Activated CD4-positive, alpha-beta T cell treated with anti-CD3 and anti-CD28 coated beads for 24 hours (primary cell): ENCODE results near the gene LTBP1.
A peak's percentile ranks its signal among the peaks of the same experiment; 100 is the strongest.
"Not testable (repeated sequence)": the region's sequence is repeated elsewhere in the genome, so short reads cannot be mapped to it uniquely, and the experiment has no call there.

Experiments used
- DNase-seq, 2 donors: peaks; one replicate each; pipeline ENCODE4 v3.0.0-alpha.2; 2020; ENCODE audit warnings: low read depth in 2 of 2

The LTBP1 gene

GRCh38 chr2:33430077-33430476 lies 483.3 kb downstream of the LTBP1 start:
- no peak for DNase-seq

DNA sequence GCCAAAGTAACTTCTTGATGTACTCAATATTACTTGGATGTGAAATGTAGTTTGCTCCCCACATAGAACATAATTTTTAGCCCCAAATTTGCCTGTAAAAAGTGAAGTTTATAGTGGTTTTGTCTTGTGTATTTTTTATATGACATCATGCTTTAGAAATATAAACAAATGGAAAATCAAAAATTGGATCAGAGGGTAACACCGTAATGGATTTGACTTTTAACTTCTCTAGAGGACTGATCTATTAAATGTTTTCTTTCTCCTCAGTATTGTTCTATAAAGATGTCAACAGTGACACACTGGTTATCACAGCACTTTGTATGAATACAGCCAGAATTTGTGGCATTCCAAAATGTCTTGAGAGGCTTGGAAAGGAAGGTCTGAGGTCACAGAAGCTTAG lies 484.1 kb downstream of the LTBP1 start:
- no peak for DNase-seq

DNA sequence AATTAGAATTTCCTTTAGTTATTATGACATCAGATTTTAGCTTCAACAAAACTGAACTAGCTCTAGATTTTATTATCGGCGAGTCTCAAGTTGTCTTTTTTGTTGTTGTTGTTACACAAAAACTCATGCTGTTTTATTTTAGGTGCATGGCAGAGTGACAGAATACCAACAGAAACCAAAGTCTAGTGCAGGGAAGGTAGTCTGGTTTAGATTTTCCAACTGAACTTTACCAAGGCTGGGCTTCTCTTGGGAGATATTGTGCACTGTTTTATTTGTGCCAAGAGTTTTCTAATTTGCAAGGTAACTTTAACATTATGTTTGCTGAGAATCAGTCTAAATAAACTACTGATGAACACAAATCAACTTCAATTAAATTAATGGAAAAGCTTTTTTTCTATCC lies 486.1 kb downstream of the LTBP1 start:
- no peak for DNase-seq

DNA sequence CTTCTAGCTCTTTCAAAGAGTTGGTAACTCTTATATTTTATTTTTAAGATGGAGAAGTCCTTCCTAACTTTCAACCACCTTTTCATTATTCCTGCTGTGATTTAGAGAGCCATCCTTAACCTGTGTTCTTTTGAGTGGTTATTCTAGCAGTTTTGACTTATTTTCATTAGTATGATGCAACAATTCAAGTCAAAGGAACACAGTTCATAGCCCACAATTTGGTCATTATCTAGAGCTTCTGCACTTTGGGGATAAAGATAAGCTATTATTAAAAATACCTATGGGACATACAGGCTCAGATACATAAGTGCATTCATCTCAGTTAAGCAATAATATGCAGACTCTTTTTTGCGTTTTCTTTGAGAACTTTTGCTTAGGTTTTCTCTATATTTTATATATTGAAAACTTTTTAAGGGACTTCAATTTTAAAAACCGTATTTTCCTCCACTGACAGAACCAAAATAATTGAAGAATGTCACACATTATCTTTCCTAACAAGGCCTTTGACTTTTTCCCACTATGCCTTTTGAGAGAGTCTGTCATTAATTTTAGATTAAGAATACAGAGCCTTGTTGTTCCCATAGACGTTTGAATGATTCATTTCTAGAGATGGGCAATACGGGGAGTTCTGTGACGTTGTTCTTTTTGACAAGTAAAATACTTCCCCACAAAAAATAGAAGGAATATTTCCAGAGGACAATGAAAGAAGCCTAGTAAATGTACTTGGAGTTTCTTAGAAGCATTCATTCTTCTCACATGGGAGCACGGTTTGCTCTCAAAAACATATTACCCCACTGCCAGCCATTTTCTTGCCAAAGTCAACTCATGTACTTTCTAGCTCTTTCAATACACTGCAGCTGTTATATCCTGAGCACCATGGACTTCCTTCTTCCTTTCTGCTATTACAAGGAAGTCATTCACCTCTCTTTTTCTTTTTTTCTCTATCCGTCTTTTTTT lies 486.8 kb downstream of the LTBP1 start:
- DNase-seq: no peak

DNA sequence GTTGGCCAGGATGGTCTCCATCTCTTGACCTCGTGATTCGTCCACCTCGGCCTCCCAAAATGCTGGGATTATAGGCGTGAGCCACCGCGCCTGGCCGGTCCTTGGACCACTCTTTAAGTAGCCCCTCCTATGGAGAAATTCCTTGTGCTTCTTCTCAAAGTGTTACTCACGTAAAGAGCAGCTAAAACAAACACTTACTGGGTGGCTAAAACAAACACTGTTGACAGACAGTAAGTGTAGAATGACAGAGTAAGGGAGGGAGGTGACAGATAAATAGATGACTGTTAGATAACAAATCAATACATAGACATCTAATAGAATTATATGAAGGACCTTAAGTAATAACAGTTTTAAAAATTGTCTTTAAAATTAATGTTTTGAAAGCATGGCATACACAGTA lies 488.8 kb downstream of the LTBP1 start:
- no peak for DNase-seq

GRCh38 chr2:33436083-33436482 lies 489.3 kb downstream of the LTBP1 start:
- no peak for DNase-seq

GRCh38 chr2:33437297-33437696 lies 490.5 kb downstream of the LTBP1 start:
- no peak for DNase-seq

- DNase-seq: no peak
Measured at GRCh38 chr2:33437815-33438214, 491.1 kb downstream of the LTBP1 start.

- peak in 1 of 2 donors; percentile 19 for DNase-seq
Measured at GRCh38 chr2:33441235-33441810, 494.6 kb downstream of the LTBP1 start.

DNA sequence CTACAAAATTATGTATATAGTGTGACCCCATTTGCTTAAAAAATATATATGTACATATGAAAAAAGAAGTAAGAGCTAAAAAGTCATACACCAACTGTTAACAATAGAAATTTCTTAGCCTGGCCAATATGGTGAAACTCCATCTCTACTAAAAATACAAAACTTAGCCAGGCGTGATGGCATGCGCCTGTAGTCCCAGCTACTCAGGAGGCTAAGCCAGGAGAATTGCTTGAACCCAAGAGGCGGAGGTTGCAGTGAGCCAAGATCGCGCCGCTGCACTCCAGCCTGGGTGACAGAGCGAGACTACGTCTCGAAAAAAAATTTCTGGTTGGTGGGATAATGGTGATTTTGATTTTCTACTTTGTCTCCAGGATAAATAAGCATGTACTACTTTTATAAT lies 495.3 kb downstream of the LTBP1 start:
- not testable (repeated sequence) for DNase-seq

DNA sequence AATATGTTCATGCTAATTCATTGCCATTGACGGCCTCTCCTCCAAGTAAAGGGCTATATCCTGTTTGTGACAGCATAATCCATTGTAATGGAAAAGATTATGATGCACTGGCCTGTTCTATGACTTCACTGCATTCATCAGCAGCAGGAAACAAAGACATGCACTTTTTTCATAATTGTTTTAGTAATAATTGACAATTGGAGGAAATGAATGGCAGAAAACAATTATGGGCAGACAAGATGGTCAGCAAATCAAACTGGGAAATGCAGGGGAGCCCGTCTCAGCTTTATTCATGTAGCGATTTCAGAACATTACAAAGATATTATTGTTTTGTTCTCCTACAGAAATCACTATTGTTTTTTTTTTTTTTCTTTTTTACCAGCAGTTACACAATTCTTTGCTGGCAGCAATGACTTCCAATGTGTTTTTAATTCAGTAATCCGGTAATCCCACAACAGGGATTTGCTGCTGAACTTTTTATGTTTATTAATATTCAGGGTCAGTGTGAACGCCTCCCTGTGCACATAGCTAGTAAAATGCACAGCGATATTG lies 495.9 kb downstream of the LTBP1 start:
- no peak for DNase-seq

DNA sequence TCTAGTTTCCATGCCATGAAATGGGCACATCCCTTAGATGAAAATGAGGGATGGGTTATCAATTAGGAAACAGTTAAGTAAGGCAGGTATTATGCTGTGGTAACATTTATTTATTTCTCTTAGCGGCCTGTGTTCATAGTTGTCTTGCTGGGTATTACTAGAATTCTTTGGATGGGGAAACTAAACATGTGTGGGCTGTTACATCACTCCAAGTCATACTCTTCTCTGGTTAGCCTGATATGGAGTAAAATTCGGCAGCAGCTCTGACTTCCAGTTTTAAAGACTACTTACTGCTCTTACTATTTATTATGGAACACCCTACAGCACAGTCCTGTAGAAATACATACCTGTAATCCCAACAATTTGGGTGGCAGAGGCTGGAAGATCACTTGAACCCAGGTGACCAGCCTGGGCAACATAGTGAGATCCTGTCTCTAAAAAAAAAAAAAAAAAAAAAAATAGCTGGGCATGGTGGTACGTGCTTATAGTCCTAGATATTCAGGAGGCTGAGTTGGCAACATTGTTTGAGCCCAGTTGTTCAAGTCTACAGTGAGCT lies 496.6 kb downstream of the LTBP1 start:
- DNase-seq: no peak

DNA sequence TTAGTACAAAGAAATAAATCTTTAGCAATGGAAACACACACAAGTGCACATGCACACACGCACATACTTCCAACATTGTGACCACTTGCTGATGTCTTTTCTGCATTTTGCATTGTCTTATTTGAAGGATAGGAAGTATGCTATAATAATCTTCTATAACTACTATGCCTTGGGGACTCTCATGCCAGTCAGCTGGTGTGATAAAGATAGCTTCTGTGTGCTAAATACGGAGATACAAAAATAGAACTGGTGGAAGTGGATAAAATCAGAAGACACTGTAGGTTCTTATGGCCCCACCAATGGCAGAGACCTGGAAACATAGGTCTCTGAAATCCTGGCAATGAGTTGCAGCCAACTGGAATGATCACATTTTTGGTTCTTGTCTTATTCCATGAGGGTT lies 498.2 kb downstream of the LTBP1 start:
- no peak for DNase-seq

GRCh38 chr2:33448220-33448899 lies 501.6 kb downstream of the LTBP1 start:
- no peak for DNase-seq
